K562 (cell line): ENCODE data around the gene NEU1. TPM values are rescaled to one million over a fixed set of nuclear protein-coding genes. Genes with fewer than 3 reads are reported as not detected.

Source experiments
- BRF1 ChIP-seq: IDR thresholded peaks from 3 replicates; pipeline ENCODE4 v1.6.1; 2011; ENCODE audit warnings: borderline replicate concordance, mild to moderate bottlenecking; ENCODE audit not compliant: insufficient read length; ENCODE audit errors: extremely low read depth
- CBFA2T2 ChIP-seq: fragments of 450-650 bp; conservative IDR thresholded peaks from 2 replicates; pipeline ENCODE4 v1.6.1; 2017; ENCODE audit warnings: mild to moderate bottlenecking
- CBFA2T3 ChIP-seq: fragments of 450-650 bp; IDR thresholded peaks from 2 replicates; pipeline ENCODE4 v1.6.1; 2017
- CHD1 ChIP-seq: fragments of 200-600 bp; sonication (generic); IDR thresholded peaks from one replicate; pipeline ENCODE4 v1.6.1; 2012; ENCODE audit warnings: mild to moderate bottlenecking, moderate library complexity, low read length, inconsistent platforms
- CHD2 ChIP-seq: IDR thresholded peaks from 2 replicates; pipeline ENCODE4 v1.6.1; 2011; ENCODE audit warnings: low read depth, low read length
- DACH1 ChIP-seq: fragments of 450-650 bp; IDR thresholded peaks from 2 replicates; pipeline ENCODE4 v1.6.1; 2018; ENCODE audit not compliant: partially characterized antibody
- E2F6 ChIP-seq, 2 experiments: IDR thresholded peaks; 2 replicates each; pipeline ENCODE4 v1.6.1; 2011; ENCODE audit warnings: borderline replicate concordance in 1 of 2, control low read depth in 1 of 2, low read depth in 1 of 2, low read length in 1 of 2, mild to moderate bottlenecking in 1 of 2, mixed read lengths in 1 of 2, moderate library complexity in 1 of 2; ENCODE audit not compliant: insufficient read depth in 1 of 2, insufficient read length in 1 of 2, poor library complexity in 1 of 2, severe bottlenecking in 1 of 2; ENCODE audit errors: extremely low read depth in 1 of 2
- MNT ChIP-seq, 2 experiments: fragments of 450-650 bp; conservative IDR thresholded peaks; 2 replicates each; pipeline ENCODE4 v1.6.1; 2017; ENCODE audit warnings: mild to moderate bottlenecking in 2 of 2, moderate library complexity in 2 of 2
- NCOA6 ChIP-seq: fragments of 450-650 bp; IDR thresholded peaks from 2 replicates; pipeline ENCODE4 v1.6.1; 2017; ENCODE audit warnings: mild to moderate bottlenecking
- NFE2L1 ChIP-seq: fragments of 450-650 bp; IDR thresholded peaks from 2 replicates; pipeline ENCODE4 v1.6.1; 2016; ENCODE audit warnings: missing genetic modification characterization, low read depth, mild to moderate bottlenecking, missing compliant biosample characterization, moderate library complexity, borderline replicate concordance
- NR2F6 ChIP-seq: fragments of 450-650 bp; formaldehyde crosslinking; IDR thresholded peaks from 2 replicates; pipeline ENCODE4 v1.4.0; 2020; ENCODE audit warnings: mild to moderate bottlenecking
- OTX1 ChIP-seq: fragments of 450-650 bp; formaldehyde crosslinking; IDR thresholded peaks from 2 replicates; pipeline ENCODE4 v1.4.0; 2022; ENCODE audit warnings: mild to moderate bottlenecking
- RFX7 ChIP-seq: fragments of 250-450 bp; sonication (Bioruptor Pico); IDR thresholded peaks from 2 replicates; pipeline ENCODE4 v1.5.1; 2021; ENCODE audit warnings: mild to moderate bottlenecking
- SAFB ChIP-seq: fragments of 200-400 bp; formaldehyde crosslinking; IDR thresholded peaks from 2 replicates; pipeline ENCODE4 v1.6.1; 2017; ENCODE audit warnings: low read depth, low read length, borderline replicate concordance
- STAT5B ChIP-seq: fragments of 250-450 bp; sonication (Bioruptor Pico); IDR thresholded peaks from 2 replicates; pipeline ENCODE4 v1.8.0; 2021; ENCODE audit warnings: mild to moderate bottlenecking, inconsistent platforms
- THAP12 ChIP-seq: fragments of 250-450 bp; sonication (Bioruptor Pico); IDR thresholded peaks from 2 replicates; pipeline ENCODE4 v1.9.0; 2021; ENCODE audit warnings: mild to moderate bottlenecking, inconsistent platforms
- TRIM28 ChIP-seq: fragments of 450-650 bp; IDR thresholded peaks from 2 replicates; pipeline ENCODE4 v1.6.1; 2017
- YBX1 ChIP-seq: fragments of 450-650 bp; IDR thresholded peaks from 2 replicates; pipeline ENCODE4 v1.7.1; 2016; ENCODE audit warnings: mild to moderate bottlenecking
- ZNF133 ChIP-seq: fragments of 250-450 bp; sonication (Bioruptor Pico); IDR thresholded peaks from 2 replicates; pipeline ENCODE4 v1.4.0; 2020; ENCODE audit warnings: mild to moderate bottlenecking
- ZNF140 ChIP-seq: fragments of 250-450 bp; sonication (Bioruptor Pico); IDR thresholded peaks from 2 replicates; pipeline ENCODE4 v1.8.0; 2021; ENCODE audit warnings: moderate library complexity, mild to moderate bottlenecking, inconsistent platforms
- ZNF551 ChIP-seq: fragments of 250-450 bp; sonication (Bioruptor Pico); IDR thresholded peaks from 2 replicates; pipeline ENCODE4 v1.5.0; 2021; ENCODE audit warnings: mild to moderate bottlenecking, moderate library complexity
- ZNF561 ChIP-seq: fragments of 450-650 bp; formaldehyde crosslinking; conservative IDR thresholded peaks from 2 replicates; pipeline ENCODE4 v1.4.0; 2020; ENCODE audit warnings: mild to moderate bottlenecking, moderate library complexity
- polyA plus RNA-seq, 8 experiments: library from polyadenylated mRNA; depleted of rRNA in 4 of 8; stranded (reverse) in 5 of 8; unstranded in 3 of 8; fragments of >200 nt; fragmentation: Nextera tagmentation in 2 of 8; fragmentation: Illumina TruSeq in 1 of 8; extraction: Ambion mirVana in 2 of 8; extraction: Trizol in 1 of 8; gene quantifications; 2 replicates each; pipeline versions ENCODE4 v1.2.1 to v1.2.3, GENCODE V29; 2011 to 2014; ENCODE audit warnings: inconsistent platforms in 1 of 8, missing spikeins in 1 of 8
- total RNA-seq, 7 experiments: library from RNA; depleted of rRNA in 6 of 7; stranded (reverse); fragments of >200 nt in 6 of 7; fragmentation: Illumina TruSeq in 2 of 7; extraction: Trizol in 2 of 7; gene quantifications; 2 replicates each; pipeline versions ENCODE4 v1.2.1 to v1.2.3, GENCODE V29; 2011 to 2021; ENCODE audit warnings: low replicate concordance in 1 of 7
- TF ChIP-seq, protein P1 (sequence below): sonication (generic); formaldehyde crosslinking; IDR thresholded peaks from 2 replicates; pipeline ENCODE4 v1.8.1; 2023; ENCODE audit warnings: mild to moderate bottlenecking, missing genetic modification reagents, moderate library complexity

The NEU1 gene
- total and polyA plus RNA-seq, 9 of the 15 experiments (the other 6 are each of a cell fraction or from before 2014, with no cell fraction given): 14.8 to 67.8 (median 51.0) TPM

DNA sequence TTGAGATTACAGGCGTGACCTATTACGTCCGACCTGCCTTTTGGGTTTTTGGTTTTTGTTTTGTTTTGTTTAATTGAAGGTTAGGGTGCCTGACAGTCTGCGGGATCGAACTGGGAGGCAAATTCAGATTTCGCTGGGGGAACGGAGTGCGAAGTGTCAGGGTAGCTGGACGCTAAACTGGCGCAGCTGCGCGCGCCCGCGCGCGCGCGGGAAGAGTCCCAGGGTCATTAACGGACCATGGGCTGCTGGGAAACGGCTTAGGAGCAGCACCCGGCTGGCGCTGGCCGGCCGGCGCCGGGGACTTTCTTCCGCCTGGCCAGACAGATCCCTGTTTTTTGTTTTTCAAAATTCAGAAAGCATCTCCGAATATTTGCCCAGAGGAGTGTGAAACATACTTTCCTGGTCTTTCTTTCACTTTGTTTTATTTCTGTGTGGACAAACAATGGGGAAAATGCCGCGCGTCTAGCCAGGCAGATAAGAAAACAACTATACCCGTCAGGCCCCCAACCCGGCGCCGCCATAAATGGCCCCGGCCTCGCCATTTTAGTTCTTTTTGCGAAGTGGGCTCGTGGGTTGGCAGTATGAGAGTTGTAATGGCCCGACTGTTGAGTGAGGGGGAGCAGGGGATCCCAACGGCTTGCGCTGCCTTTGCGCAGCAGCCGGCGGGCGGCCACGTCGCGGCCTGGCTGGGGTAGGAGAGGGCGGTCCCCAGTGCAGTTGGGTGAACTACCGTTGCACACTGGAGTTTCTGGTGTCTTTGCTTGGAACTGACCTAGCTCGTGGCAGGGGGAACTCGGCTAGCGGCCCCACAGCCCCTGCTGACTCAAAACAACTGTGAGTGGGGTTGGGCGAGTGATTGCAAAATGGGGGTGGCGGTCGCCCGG is 28.0 kb downstream of the NEU1 start (continued):
- TF ChIP-seq RFX7 (no peak; the same call in 1 of the 2 replicates), DACH1 (no peak), THAP12 (CRISPR knock-in tag) (peak; percentile 96), CBFA2T3 (no peak), YBX1 (no peak), CHD1 (peak; percentile 99), NCOA6 (no peak), TRIM28 (peak; percentile 59), ZNF551 (CRISPR knock-in tag) (no peak), MNT (conservative IDR thresholded peaks at IDR 0.05) (no peak), E2F6 (IDR thresholded peaks at IDR 0.05; ENCODE audit: borderline replicate concordance in 1 of 2, extremely low read depth in 1 of 2, insufficient read depth in 1 of 2, insufficient read length in 1 of 2, low read depth in 1 of 2, low read length in 1 of 2, poor library complexity in 1 of 2, severe bottlenecking in 1 of 2) (peak; percentile 98 to 99), ZNF133 (peak; percentile 66; the same call in 1 of the 2 replicates), NR2F6 (CRISPR knock-in tag) (peak; percentile 92), CBFA2T2 (no peak), NFE2L1 (no peak; the same call in 1 of the 2 replicates), ZNF561 (peak; percentile 77), BRF1 (no peak), STAT5B (no peak), ZNF140 (CRISPR knock-in tag) (peak; percentile 67; the same call in 1 of the 2 replicates), CHD2 (no peak), OTX1 (CRISPR knock-in tag) (peak; percentile 98), SAFB (peak; percentile 58; the same call in 1 of the 2 replicates)
- TF ChIP-seq, protein P1, sequence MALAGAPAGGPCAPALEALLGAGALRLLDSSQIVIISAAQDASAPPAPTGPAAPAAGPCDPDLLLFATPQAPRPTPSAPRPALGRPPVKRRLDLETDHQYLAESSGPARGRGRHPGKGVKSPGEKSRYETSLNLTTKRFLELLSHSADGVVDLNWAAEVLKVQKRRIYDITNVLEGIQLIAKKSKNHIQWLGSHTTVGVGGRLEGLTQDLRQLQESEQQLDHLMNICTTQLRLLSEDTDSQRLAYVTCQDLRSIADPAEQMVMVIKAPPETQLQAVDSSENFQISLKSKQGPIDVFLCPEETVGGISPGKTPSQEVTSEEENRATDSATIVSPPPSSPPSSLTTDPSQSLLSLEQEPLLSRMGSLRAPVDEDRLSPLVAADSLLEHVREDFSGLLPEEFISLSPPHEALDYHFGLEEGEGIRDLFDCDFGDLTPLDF (CRISPR knock-in tag): peak; percentile 95
